ENCODE data around the gene KIAA0513. TPM values are rescaled to one million over a fixed set of nuclear protein-coding genes. Genes with fewer than 3 reads are reported as not detected.

KIAA0513 gene
- total RNA-seq, 1 donor from 2014 or later, result 12.5 TPM

DNA sequence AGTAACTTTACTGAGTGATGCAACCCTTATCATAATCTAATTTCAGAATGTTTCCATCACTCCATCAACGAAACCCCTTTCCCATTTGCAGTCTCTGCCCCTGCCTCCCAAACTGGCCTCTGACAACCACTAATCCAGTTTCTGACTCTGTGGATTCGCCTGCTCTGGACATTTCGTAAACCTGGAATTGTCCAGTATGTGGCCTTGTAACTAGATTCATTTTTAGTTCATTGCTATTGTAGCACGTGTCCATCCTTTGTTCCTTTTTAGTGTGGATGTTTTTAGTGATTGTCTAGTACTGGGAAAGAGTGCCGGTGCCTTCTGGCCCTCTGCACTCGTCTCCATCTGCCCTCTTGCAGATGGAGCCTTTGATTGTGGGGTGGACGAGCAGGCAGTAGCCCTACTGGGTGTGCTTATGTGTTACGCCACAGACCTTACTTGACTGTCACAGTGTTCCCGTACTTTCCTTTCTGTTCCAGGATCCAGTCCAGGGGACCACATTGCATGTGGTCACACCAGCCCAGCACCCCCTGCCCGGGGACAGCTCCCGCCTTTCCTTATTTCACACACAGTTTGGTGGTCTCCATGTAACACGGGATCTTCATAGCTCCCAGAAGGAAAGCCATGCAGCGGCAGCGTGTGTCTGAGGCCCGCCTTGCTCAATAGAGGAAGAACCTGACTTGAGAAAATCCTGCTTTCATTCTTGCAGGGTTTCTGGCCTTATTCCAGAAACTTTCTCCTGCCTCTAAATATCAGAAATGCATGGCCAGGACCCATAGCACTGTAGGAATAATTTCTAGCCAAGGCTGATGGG is 8.8 kb downstream of the KIAA0513 start:
- TF ChIP-seq, protein P1, sequence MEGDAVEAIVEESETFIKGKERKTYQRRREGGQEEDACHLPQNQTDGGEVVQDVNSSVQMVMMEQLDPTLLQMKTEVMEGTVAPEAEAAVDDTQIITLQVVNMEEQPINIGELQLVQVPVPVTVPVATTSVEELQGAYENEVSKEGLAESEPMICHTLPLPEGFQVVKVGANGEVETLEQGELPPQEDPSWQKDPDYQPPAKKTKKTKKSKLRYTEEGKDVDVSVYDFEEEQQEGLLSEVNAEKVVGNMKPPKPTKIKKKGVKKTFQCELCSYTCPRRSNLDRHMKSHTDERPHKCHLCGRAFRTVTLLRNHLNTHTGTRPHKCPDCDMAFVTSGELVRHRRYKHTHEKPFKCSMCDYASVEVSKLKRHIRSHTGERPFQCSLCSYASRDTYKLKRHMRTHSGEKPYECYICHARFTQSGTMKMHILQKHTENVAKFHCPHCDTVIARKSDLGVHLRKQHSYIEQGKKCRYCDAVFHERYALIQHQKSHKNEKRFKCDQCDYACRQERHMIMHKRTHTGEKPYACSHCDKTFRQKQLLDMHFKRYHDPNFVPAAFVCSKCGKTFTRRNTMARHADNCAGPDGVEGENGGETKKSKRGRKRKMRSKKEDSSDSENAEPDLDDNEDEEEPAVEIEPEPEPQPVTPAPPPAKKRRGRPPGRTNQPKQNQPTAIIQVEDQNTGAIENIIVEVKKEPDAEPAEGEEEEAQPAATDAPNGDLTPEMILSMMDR (conservative IDR thresholded peaks at IDR 0.05; ENCODE audit: low read depth, low read length), result no peak
- no peak overlapping the region for H3K4me3 ChIP-seq (ENCODE audit: low read depth, low read length)
- no peak for DNase-seq (ENCODE audit: low read depth)

- TF ChIP-seq, protein P1 (conservative IDR thresholded peaks at IDR 0.05; ENCODE audit: low read depth, low read length), result no peak
- no peak overlapping the region for H3K4me3 ChIP-seq (ENCODE audit: low read depth, low read length)
- no peak for DNase-seq (ENCODE audit: low read depth)
These were observed 9.4 kb downstream of the KIAA0513 start for GRCh38 chr16:85037050-85037410.

DNA sequence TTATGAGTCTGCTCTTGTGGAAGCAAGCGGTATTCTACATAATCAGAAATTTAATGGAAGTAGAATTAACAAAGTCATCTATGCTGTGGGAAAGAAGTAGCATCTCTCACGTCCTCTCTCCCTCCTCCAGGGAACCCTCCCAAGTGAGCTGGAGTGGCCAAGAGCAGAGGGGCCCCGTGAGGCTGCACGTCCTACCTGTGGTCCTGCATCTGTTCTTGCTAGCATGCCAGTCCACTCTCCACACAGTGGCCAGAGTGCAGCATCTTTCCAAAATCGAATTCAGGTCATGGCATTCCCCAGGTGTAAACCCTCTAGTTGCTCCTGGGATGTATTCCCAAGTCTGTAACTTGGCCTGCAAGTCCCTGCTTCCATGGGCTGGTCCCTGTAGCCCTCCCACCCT is 10.1 kb downstream of the KIAA0513 start:
- TF ChIP-seq, protein P1 (conservative IDR thresholded peaks at IDR 0.05; ENCODE audit: low read depth, low read length), result no peak
- DNase-seq (ENCODE audit: low read depth), result no peak

DNA sequence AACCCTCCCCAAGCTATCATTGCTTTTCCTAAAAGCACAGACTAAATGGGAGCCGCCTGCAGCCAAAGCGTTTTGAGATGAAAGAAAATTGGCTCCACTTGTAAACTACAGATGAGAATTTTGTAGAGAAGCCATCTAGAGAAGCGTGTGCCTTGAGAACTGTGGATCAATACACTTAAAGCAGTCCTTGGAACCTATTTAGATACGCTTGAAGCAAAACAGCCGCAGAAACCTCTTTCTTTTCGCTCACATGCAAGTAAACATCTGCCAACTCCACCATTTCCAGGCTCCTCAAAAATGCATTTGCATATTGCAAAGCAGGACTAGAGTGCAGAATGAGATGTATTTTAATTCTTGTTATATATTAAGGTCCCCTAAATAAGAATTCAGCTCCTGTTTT is 13.1 kb downstream of the KIAA0513 start:
- TF ChIP-seq, protein P1 (conservative IDR thresholded peaks at IDR 0.05; ENCODE audit: low read depth, low read length), result no peak
- no peak overlapping the region for H3K4me3 ChIP-seq (ENCODE audit: low read depth, low read length)
- DNase-seq (ENCODE audit: low read depth), result no peak

More for the DNA sequence above, 10.1 kb downstream of the KIAA0513 start:
- no peak overlapping the region for H3K4me3 ChIP-seq (ENCODE audit: low read depth, low read length)

DNA sequence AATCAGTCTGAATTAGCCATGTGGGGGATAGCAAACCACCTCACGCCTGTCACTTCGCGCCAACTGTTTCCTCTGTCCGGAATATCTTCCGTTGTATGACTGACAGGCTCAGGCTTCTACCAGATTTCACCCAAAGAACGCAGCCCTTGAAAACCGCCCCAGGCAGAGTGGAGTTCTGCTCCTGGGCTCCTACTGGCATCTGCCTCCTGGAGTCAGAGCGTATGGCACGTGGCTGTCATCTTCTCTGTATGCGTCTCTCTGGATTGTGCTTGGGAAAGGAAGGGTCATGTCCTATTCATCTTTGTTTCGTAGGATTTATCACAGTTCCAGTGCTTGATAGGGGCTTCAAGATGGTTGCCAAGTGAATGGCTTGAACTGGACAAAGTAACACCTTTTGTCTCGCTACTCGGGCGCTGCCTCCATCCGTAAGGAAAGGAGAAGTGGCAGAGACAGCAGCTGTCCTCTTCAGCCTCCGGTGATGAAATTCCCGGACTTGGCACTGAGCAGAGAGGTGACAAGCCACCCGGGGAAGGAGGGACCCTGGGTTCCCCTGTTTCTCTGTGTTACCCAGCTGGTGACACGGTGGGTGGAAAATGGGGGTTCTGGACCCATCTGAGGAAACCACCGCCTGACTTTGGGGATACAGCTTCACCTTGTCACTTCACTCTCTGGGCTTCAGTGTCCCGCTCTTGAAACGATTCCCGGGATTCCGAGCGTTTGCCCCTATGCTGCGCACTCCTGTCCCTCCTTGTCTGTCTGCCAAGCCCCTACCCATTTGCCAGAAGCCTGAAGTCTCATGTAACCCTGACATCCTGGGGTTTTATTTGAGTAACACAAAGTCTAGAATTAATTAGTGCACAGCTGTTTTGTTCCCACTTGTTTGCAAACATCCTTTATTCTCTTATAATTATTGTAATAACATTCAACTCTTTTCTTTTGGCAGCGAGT is 13.9 kb downstream of the KIAA0513 start:
- no peak overlapping the region for H3K4me3 ChIP-seq (ENCODE audit: low read depth, low read length)
- TF ChIP-seq, protein P1 (conservative IDR thresholded peaks at IDR 0.05; ENCODE audit: low read depth, low read length), result no peak
- DNase-seq (ENCODE audit: low read depth), result no peak

- no peak for DNase-seq (ENCODE audit: low read depth)
- TF ChIP-seq, protein P1 (conservative IDR thresholded peaks at IDR 0.05; ENCODE audit: low read depth, low read length), result no peak
- H3K4me3 ChIP-seq (ENCODE audit: low read depth, low read length), result no peak overlapping the region
These were observed 14.6 kb downstream of the KIAA0513 start for GRCh38 chr16:85042167-85042526.
